ENCODE data around the gene TWF1. TPM values are rescaled to one million over a fixed set of nuclear protein-coding genes. Genes with fewer than 3 reads are reported as not detected.

The TWF1 gene
- total RNA-seq, 2 donors from 2014 or later: 25.1 to 28.0 TPM

GRCh38 chr12:43764528-43764927, 41.6 kb downstream of the TWF1 start:
- H3K27ac ChIP-seq (ENCODE audit: low read depth, low read length): no peak overlapping the region
- no peak for DNase-seq
- Mint-ChIP-seq H3K27ac (no peak overlapping the region), H3K27me3 (ENCODE audit: insufficient read depth) (no peaks in the 10 kb centered on the region), H3K9me3 (no peaks in the 10 kb centered on the region), H3K36me3 (ENCODE audit: low read depth) (no peaks in the 10 kb centered on the region), H3K4me3 (no peak overlapping the region), H3K4me1 (peaks cover 26% of the 10 kb centered on the region)
- H3K4me1 ChIP-seq (ENCODE audit: control insufficient read depth, insufficient read depth, low read length): no peaks in the 10 kb centered on the region
- TF ChIP-seq CTCF (conservative IDR thresholded peaks at IDR 0.05): no peak
- H3K27me3 ChIP-seq (ENCODE audit: control insufficient read depth, insufficient read depth, low read length, poor library complexity, severe bottlenecking): no peaks in the 10 kb centered on the region
- no peaks in the 10 kb centered on the region for H3K9me3 ChIP-seq (ENCODE audit: control insufficient read depth, low read length)
- no peak overlapping the region for H3K4me3 ChIP-seq (ENCODE audit: low read length)
- H3K36me3 ChIP-seq (ENCODE audit: control insufficient read depth, insufficient read depth, low read length): no peaks in the 10 kb centered on the region
- no peak overlapping the region for H3K9ac ChIP-seq (ENCODE audit: extremely low read depth, low read length, poor library complexity, severe bottlenecking)

GRCh38 chr12:43763769-43764168, 42.3 kb downstream of the TWF1 start:
- H3K9me3 Mint-ChIP-seq: no peaks in the 10 kb centered on the region
- no peaks in the 10 kb centered on the region for H3K27me3 Mint-ChIP-seq (ENCODE audit: insufficient read depth)
- peaks cover 26% of the 10 kb centered on the region for H3K4me1 Mint-ChIP-seq
- no peak overlapping the region for H3K4me3 ChIP-seq (ENCODE audit: low read length)
- no peak overlapping the region for H3K27ac ChIP-seq (ENCODE audit: low read depth, low read length)
- no peak overlapping the region for H3K27ac Mint-ChIP-seq
- DNase-seq: no peak
- H3K36me3 ChIP-seq (ENCODE audit: control insufficient read depth, insufficient read depth, low read length): no peaks in the 10 kb centered on the region
- H3K36me3 Mint-ChIP-seq (ENCODE audit: low read depth): no peaks in the 10 kb centered on the region
- H3K4me3 Mint-ChIP-seq: no peak overlapping the region
- no peaks in the 10 kb centered on the region for H3K27me3 ChIP-seq (ENCODE audit: control insufficient read depth, insufficient read depth, low read length, poor library complexity, severe bottlenecking)
- no peaks in the 10 kb centered on the region for H3K4me1 ChIP-seq (ENCODE audit: control insufficient read depth, insufficient read depth, low read length)
- no peak overlapping the region for H3K9ac ChIP-seq (ENCODE audit: extremely low read depth, low read length, poor library complexity, severe bottlenecking)
- TF ChIP-seq CTCF (conservative IDR thresholded peaks at IDR 0.05): no peak
- H3K9me3 ChIP-seq (ENCODE audit: control insufficient read depth, low read length): no peaks in the 10 kb centered on the region

GRCh38 chr12:43762596-43762995, 43.5 kb downstream of the TWF1 start:
- Mint-ChIP-seq H3K27ac (peak overlapping the region; percentile 92), H3K4me1 (peaks cover 30% of the 10 kb centered on the region), H3K27me3 (ENCODE audit: insufficient read depth) (no peaks in the 10 kb centered on the region), H3K9me3 (no peaks in the 10 kb centered on the region), H3K36me3 (ENCODE audit: low read depth) (no peaks in the 10 kb centered on the region), H3K4me3 (no peak overlapping the region)
- no peak for TF ChIP-seq CTCF (conservative IDR thresholded peaks at IDR 0.05)
- Histone ChIP-seq H3K27ac (ENCODE audit: low read depth, low read length) (no peak overlapping the region), H3K36me3 (ENCODE audit: control insufficient read depth, insufficient read depth, low read length) (no peaks in the 10 kb centered on the region), H3K4me1 (ENCODE audit: control insufficient read depth, insufficient read depth, low read length) (no peaks in the 10 kb centered on the region), H3K27me3 (ENCODE audit: control insufficient read depth, insufficient read depth, low read length, poor library complexity, severe bottlenecking) (no peaks in the 10 kb centered on the region), H3K9me3 (ENCODE audit: control insufficient read depth, low read length) (no peaks in the 10 kb centered on the region), H3K9ac (ENCODE audit: extremely low read depth, low read length, poor library complexity, severe bottlenecking) (no peak overlapping the region), H3K4me3 (ENCODE audit: low read length) (no peak overlapping the region)
- no peak for DNase-seq
